ENCODE results near the gene VPS33A. TPM values are rescaled to one million over a fixed set of nuclear protein-coding genes. Genes with fewer than 3 reads are reported as not detected.

VPS33A gene
- total and polyA plus RNA-seq, 2 experiments from 2014 or later = 23.1 to 35.2 TPM

- Histone ChIP-seq H3K27me3 (no peaks in the 10 kb centered on the region), H3K9me2 (replicated peaks; ENCODE audit: insufficient read depth) (no peaks in the 10 kb centered on the region), H4K20me1 (ENCODE audit: insufficient read depth, poor library complexity, severe bottlenecking) (no peaks in the 10 kb centered on the region), H3K36me3 (replicated peaks; ENCODE audit: insufficient read depth, low read depth) (no peaks in the 10 kb centered on the region), H3K27ac (no peak overlapping the region), H3K79me2 (no peaks in the 10 kb centered on the region), H3K4me1 (ENCODE audit: insufficient read depth) (no peaks in the 10 kb centered on the region), H2AFZ (no peak overlapping the region), H3K9me3 (ENCODE audit: low read depth) (no peaks in the 10 kb centered on the region), H3K4me3 (no peak overlapping the region), H3K4me2 (no peak overlapping the region)
- TF ChIP-seq EZH2 (IDR thresholded peaks at IDR 0.05; ENCODE audit: borderline replicate concordance) (no peak), EZH2phosphoT487 (IDR thresholded peaks at IDR 0.05; ENCODE audit: low read depth, severe bottlenecking, unreplicated experiment) (no peak), CTCF (IDR thresholded peaks at IDR 0.05; ENCODE audit: poor library complexity) (no peak)
- 96% methylated on average over 14 of the region's 14 CpGs for WGBS (ENCODE audit: low lambda C conversion rate, missing lambda C conversion rate)
- DNase-seq (ENCODE audit: low spot score) = no peak
These were observed 31.9 kb upstream of the VPS33A start for GRCh38 chr12:122298071-122298748.

GRCh38 chr12:122297494-122297893, 31.2 kb upstream of the VPS33A start:
- no peak for TF ChIP-seq EZH2 (IDR thresholded peaks at IDR 0.05; ENCODE audit: borderline replicate concordance)
- TF ChIP-seq EZH2phosphoT487 (IDR thresholded peaks at IDR 0.05; ENCODE audit: low read depth, severe bottlenecking, unreplicated experiment) = no peak
- TF ChIP-seq CTCF (IDR thresholded peaks at IDR 0.05; ENCODE audit: poor library complexity) = no peak
- WGBS (ENCODE audit: low lambda C conversion rate, missing lambda C conversion rate) = 100% methylated on average over 9 of the region's 9 CpGs
- no peak overlapping the region for H3K4me3 ChIP-seq
- no peaks in the 10 kb centered on the region for H4K20me1 ChIP-seq (ENCODE audit: insufficient read depth, poor library complexity, severe bottlenecking)
- H2AFZ ChIP-seq = no peak overlapping the region
- no peaks in the 10 kb centered on the region for H3K36me3 ChIP-seq (replicated peaks; ENCODE audit: insufficient read depth, low read depth)
- no peaks in the 10 kb centered on the region for H3K79me2 ChIP-seq
- H3K4me1 ChIP-seq (ENCODE audit: insufficient read depth) = no peaks in the 10 kb centered on the region
- H3K9me2 ChIP-seq (replicated peaks; ENCODE audit: insufficient read depth) = no peaks in the 10 kb centered on the region
- no peak overlapping the region for H3K27ac ChIP-seq
- no peak for DNase-seq (ENCODE audit: low spot score)
- no peaks in the 10 kb centered on the region for H3K27me3 ChIP-seq
- H3K9me3 ChIP-seq (ENCODE audit: low read depth) = no peaks in the 10 kb centered on the region
- no peak overlapping the region for H3K4me2 ChIP-seq

GRCh38 chr12:122295877-122296276, 29.6 kb upstream of the VPS33A start:
- H3K27ac ChIP-seq = no peak overlapping the region
- no peak for TF ChIP-seq CTCF (IDR thresholded peaks at IDR 0.05; ENCODE audit: poor library complexity)
- TF ChIP-seq EZH2 (IDR thresholded peaks at IDR 0.05; ENCODE audit: borderline replicate concordance) = no peak
- TF ChIP-seq EZH2phosphoT487 (IDR thresholded peaks at IDR 0.05; ENCODE audit: low read depth, severe bottlenecking, unreplicated experiment) = no peak

More at GRCh38 chr12:122295877-122296276, 29.6 kb upstream of the VPS33A start:
- no peak for DNase-seq (ENCODE audit: low spot score)
- Histone ChIP-seq H3K27me3 (no peaks in the 10 kb centered on the region), H3K4me2 (no peak overlapping the region), H3K9me2 (replicated peaks; ENCODE audit: insufficient read depth) (no peaks in the 10 kb centered on the region), H3K36me3 (replicated peaks; ENCODE audit: insufficient read depth, low read depth) (no peaks in the 10 kb centered on the region), H2AFZ (no peak overlapping the region), H4K20me1 (ENCODE audit: insufficient read depth, poor library complexity, severe bottlenecking) (no peaks in the 10 kb centered on the region), H3K79me2 (no peaks in the 10 kb centered on the region), H3K4me1 (ENCODE audit: insufficient read depth) (no peaks in the 10 kb centered on the region), H3K4me3 (no peak overlapping the region), H3K9me3 (ENCODE audit: low read depth) (no peaks in the 10 kb centered on the region)

All from hepatocyte (in vitro differentiated cells).